Panc1 (cell line): ENCODE results near the gene RSAD1. TPM values are rescaled to one million over a fixed set of nuclear protein-coding genes. Genes with fewer than 3 reads are reported as not detected.

Source experiments
- ATAC-seq: fragments of 200-7000 bp; cut with Tn5 transposase; 2 replicates; pipeline ENCODE4 v1.9.1; 2020; ENCODE audit warnings: mild to moderate bottlenecking, moderate library complexity
- BruUV-seq: library from RNA; stranded (reverse); fragments of 400-500 nt; replicated peaks from 2 replicates; lab custom pipeline; 2021; lab: Mats Ljungman, UMichigan
- CTCF ChIA-PET: fragments of 300-600 bp; sonication (Branson Sonifier 250); formaldehyde crosslinking; loops from one replicate; lab custom pipeline; 2022; ENCODE audit warnings: antibody characterized with exemption; lab: Charles Lee
- POLR2A ChIA-PET: fragments of 300-600 bp; sonication (Branson Sonifier 250); formaldehyde crosslinking; loops from one replicate; lab custom pipeline; 2022; ENCODE audit warnings: antibody characterized with exemption; lab: Charles Lee
- DNase-seq: peaks from one replicate; pipeline ENCODE4 v3.0.0-alpha.2; 2010; ENCODE audit warnings: low read depth, low spot score
- H3K27ac ChIP-seq: 2 replicates; pipeline ENCODE4 v1.5.1; 2011; ENCODE audit warnings: mild to moderate bottlenecking, low read length, inconsistent platforms
- H3K27me3 ChIP-seq: fragments of 200-500 bp; sonication (Bioruptor generic); 2 replicates; pipeline ENCODE4 v1.6.0; 2014; ENCODE audit warnings: low read length, inconsistent platforms; ENCODE audit not compliant: control insufficient read depth, insufficient read depth
- H3K36me3 ChIP-seq: fragments of 200-500 bp; sonication (Bioruptor generic); 2 replicates; pipeline ENCODE4 v1.5.1; 2014; ENCODE audit warnings: inconsistent platforms, mild to moderate bottlenecking, low read length, moderate library complexity; ENCODE audit not compliant: control insufficient read depth, insufficient read depth
- H3K4me1 ChIP-seq: 2 replicates; pipeline ENCODE4 v1.5.1; 2011; ENCODE audit warnings: inconsistent platforms, mild to moderate bottlenecking, low read length, moderate library complexity; ENCODE audit not compliant: control insufficient read depth, insufficient read depth
- H3K4me3 ChIP-seq, 2 experiments: 2 replicates each; pipeline ENCODE4 v1.5.1; 2011 to 2012; ENCODE audit warnings: low read depth in 2 of 2, low read length in 2 of 2, mild to moderate bottlenecking in 2 of 2, inconsistent platforms in 1 of 2, moderate library complexity in 1 of 2
- H3K9me3 ChIP-seq: fragments of 200-500 bp; sonication (Bioruptor generic); 2 replicates; pipeline ENCODE4 v1.5.1; 2014; ENCODE audit warnings: low read depth, mild to moderate bottlenecking, inconsistent platforms, low read length, moderate library complexity; ENCODE audit not compliant: control insufficient read depth, insufficient read depth
- CTCF ChIP-seq: fragments of 450-650 bp; IDR thresholded peaks from 2 replicates; pipeline ENCODE4 v1.5.1; 2017; ENCODE audit warnings: mild to moderate bottlenecking
- POLR2AphosphoS5 ChIP-seq: IDR thresholded peaks from 2 replicates; pipeline ENCODE4 v1.6.1; 2012; ENCODE audit warnings: mild to moderate bottlenecking, low read depth, low read length, moderate library complexity
- REST ChIP-seq, 2 experiments: IDR thresholded peaks; 2 replicates each; pipeline ENCODE4 v1.6.1; 2011 to 2012; ENCODE audit warnings: low read depth in 2 of 2, control low read depth in 1 of 2, low read length in 1 of 2, mild to moderate bottlenecking in 1 of 2, moderate library complexity in 1 of 2; ENCODE audit not compliant: insufficient read depth in 1 of 2
- SIN3A ChIP-seq: IDR thresholded peaks from 2 replicates; pipeline ENCODE4 v1.6.1; 2012; ENCODE audit warnings: low read depth, mild to moderate bottlenecking, low read length, moderate library complexity, borderline replicate concordance; ENCODE audit not compliant: insufficient read depth
- TCF7L2 ChIP-seq: IDR thresholded peaks from 2 replicates; pipeline ENCODE4 v1.6.1; 2011; ENCODE audit warnings: mild to moderate bottlenecking, low read depth, low read length, inconsistent platforms
- in situ Hi-C: cut with HindIII; loops from 2 replicates; pipeline ENCODE4 v1.10.0; 2016; ENCODE audit warnings: low sequenced_read_pairs, low pct_unique_long_range_greater_than_20kb
- intact Hi-C: fragments of 100-400 bp; cut with micrococcal nuclease; formaldehyde crosslinking; loops from one replicate; pipeline ENCODE4 v1.10.0; 2022; ENCODE audit not compliant: unreplicated experiment
- total RNA-seq: library from RNA; stranded (reverse); gene quantifications from one replicate; pipeline ENCODE4 v1.2.1, GENCODE V29; 2021; ENCODE audit not compliant: unreplicated experiment

The RSAD1 gene
- total RNA-seq, 1 experiment from 2014 or later, result 40.2 TPM

DNA sequence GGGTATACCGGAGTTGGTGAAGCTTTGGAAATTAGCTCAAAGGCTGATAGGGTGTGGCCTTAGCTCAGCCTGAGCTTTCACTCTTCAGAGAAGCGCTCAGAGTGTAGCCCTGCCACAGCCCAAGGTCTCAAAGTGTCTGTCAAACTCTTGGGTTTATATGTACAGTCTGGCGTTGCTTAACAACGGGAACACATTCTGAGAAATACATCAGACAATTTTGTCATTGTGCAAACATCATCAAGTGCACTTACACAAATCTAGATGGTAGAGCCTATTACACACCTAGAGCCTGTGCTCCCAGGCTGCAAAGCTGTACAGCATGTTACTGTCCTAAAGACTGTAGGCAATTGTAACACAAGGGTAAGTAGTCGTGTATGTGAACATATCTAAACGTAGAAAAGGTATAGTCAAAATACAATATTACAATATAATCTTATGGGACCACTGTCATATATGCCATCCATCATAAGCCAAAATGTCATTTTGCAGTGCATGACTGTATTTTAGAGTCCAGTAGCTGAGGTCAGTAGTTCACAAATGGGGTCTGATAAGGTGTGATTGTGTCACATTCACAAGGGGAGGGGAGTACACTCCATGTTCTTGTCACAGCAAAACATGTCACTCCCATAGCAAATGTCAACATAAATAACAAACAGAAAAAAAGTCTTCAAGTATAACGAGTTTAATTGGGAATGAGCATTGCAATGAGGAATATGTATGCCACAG is 30.6 kb upstream of the RSAD1 start:
- H3K4me3 ChIP-seq, result no peak overlapping the region
- CTCF ChIA-PET, result no interaction called here
- in situ Hi-C loops, result no loop called here
- no peaks in the 10 kb centered on the region for H3K36me3 ChIP-seq
- TF ChIP-seq TCF7L2, result no peak
- TF ChIP-seq POLR2AphosphoS5, result no peak
- TF ChIP-seq CTCF, result no peak
- TF ChIP-seq SIN3A, result no peak
- no peak for TF ChIP-seq REST (IDR thresholded peaks at IDR 0.05; ENCODE audit: insufficient read depth in 1 of 2, low read depth in 2 of 2, low read length in 1 of 2)
- H3K9me3 ChIP-seq, result no peaks in the 10 kb centered on the region
- ATAC-seq (peak; percentile 63), DNase-seq (no peak)
- no TSS peak for BruUV-seq
- no peaks in the 10 kb centered on the region for H3K27me3 ChIP-seq
- intact Hi-C loops, result no loop called here
- no peak overlapping the region for H3K27ac ChIP-seq
- POLR2A ChIA-PET, result no interaction called here
- H3K4me1 ChIP-seq, result no peaks in the 10 kb centered on the region

- no peaks in the 10 kb centered on the region for H3K9me3 ChIP-seq
- intact Hi-C loops, result no loop called here
- no peak overlapping the region for H3K27ac ChIP-seq
- no peaks in the 10 kb centered on the region for H3K36me3 ChIP-seq
- in situ Hi-C loops, result no loop called here
- H3K4me3 ChIP-seq, result no peak overlapping the region
- ChIA-PET CTCF (no interaction called here), POLR2A (no interaction called here)
- DNase-seq, result no peak
- no peaks in the 10 kb centered on the region for H3K27me3 ChIP-seq
- TF ChIP-seq TCF7L2 (no peak), CTCF (no peak), SIN3A (no peak), POLR2AphosphoS5 (no peak), REST (IDR thresholded peaks at IDR 0.05; ENCODE audit: insufficient read depth in 1 of 2, low read depth in 2 of 2, low read length in 1 of 2) (no peak)
- no peaks in the 10 kb centered on the region for H3K4me1 ChIP-seq
- ATAC-seq, result no peak
- no TSS peak for BruUV-seq
Measured at GRCh38 chr17:50448643-50449042, 30.0 kb upstream of the RSAD1 start.
